IMR-90 (cell line): ENCODE measurements around the gene SPCS3. TPM values are rescaled to one million over a fixed set of nuclear protein-coding genes. Genes with fewer than 3 reads are reported as not detected.

ENCODE experiments used
- ATAC-seq: fragments of 200-7000 bp; cut with Tn5 transposase; 2 replicates; pipeline ENCODE4 v1.9.1; 2020; ENCODE audit warnings: low read depth, mild to moderate bottlenecking, moderate library complexity
- BruUV-seq: library from RNA; stranded (reverse); fragments of 400-500 nt; replicated peaks from 2 replicates; lab custom pipeline; 2021; lab: Mats Ljungman, UMichigan
- CTCF ChIA-PET: fragments of 300-600 bp; formaldehyde crosslinking; extraction: SDS; loops from one replicate; lab custom pipeline; 2021; ENCODE audit warnings: antibody characterized with exemption; lab: Yijun Ruan, JAX
- POLR2A ChIA-PET: fragments of 300-600 bp; sonication (Branson Sonifier 250); formaldehyde crosslinking; loops from one replicate; lab custom pipeline; 2022; ENCODE audit warnings: antibody characterized with exemption; ENCODE audit not compliant: unreplicated experiment; lab: Charles Lee
- DNase-seq: peaks from one replicate; pipeline ENCODE4 v3.0.0; 2013
- H2AFZ ChIP-seq: replicated peaks from 2 replicates; pipeline ENCODE3; 2013; ENCODE audit warnings: low read length, mild to moderate bottlenecking; ENCODE audit not compliant: poor library complexity
- H2AK5ac ChIP-seq: 2 replicates; pipeline ENCODE4 v1.6.1; 2013; ENCODE audit warnings: low read depth, low read length, inconsistent platforms
- H2AK9ac ChIP-seq: replicated peaks from 2 replicates; pipeline ENCODE3; 2013; ENCODE audit warnings: mild to moderate bottlenecking, low read depth, low read length, moderate library complexity; ENCODE audit not compliant: poor library complexity
- H2BK120ac ChIP-seq: 2 replicates; pipeline ENCODE4 v1.6.1; 2013; ENCODE audit warnings: low read depth, low read length, inconsistent platforms
- H2BK15ac ChIP-seq: 3 replicates; pipeline ENCODE4 v1.6.1; 2013; ENCODE audit warnings: low read depth, low read length, inconsistent platforms
- H2BK20ac ChIP-seq: 2 replicates; pipeline ENCODE4 v1.6.1; 2013; ENCODE audit warnings: low read depth, mild to moderate bottlenecking, inconsistent platforms, low read length, moderate library complexity
- H2BK5ac ChIP-seq: 2 replicates; pipeline ENCODE4 v1.6.1; 2013; ENCODE audit warnings: mild to moderate bottlenecking, low read depth, low read length, inconsistent platforms; ENCODE audit not compliant: poor library complexity, severe bottlenecking
- H3K14ac ChIP-seq: replicated peaks from 2 replicates; pipeline ENCODE4 v1.6.1; 2013; ENCODE audit warnings: low read depth, low read length, inconsistent platforms
- H3K18ac ChIP-seq: 2 replicates; pipeline ENCODE4 v1.6.1; 2013; ENCODE audit warnings: low read depth, low read length, control low read depth
- H3K23ac ChIP-seq: 2 replicates; pipeline ENCODE4 v1.6.1; 2013; ENCODE audit warnings: low read depth, low read length, inconsistent platforms
- H3K27ac ChIP-seq: 2 replicates; pipeline ENCODE4 v1.5.1; 2013; ENCODE audit warnings: mild to moderate bottlenecking, control low read depth, low read length; ENCODE audit not compliant: insufficient read depth
- H3K27me3 ChIP-seq: 2 replicates; pipeline ENCODE4 v1.6.1; 2013; ENCODE audit warnings: low read length; ENCODE audit not compliant: control insufficient read depth, insufficient read depth
- H3K36me3 ChIP-seq: 2 replicates; pipeline ENCODE4 v1.6.1; 2013; ENCODE audit warnings: low read length, mixed read lengths; ENCODE audit not compliant: control insufficient read depth, insufficient read depth
- H3K4ac ChIP-seq: 2 replicates; pipeline ENCODE4 v1.6.1; 2013; ENCODE audit warnings: low read depth, low read length, inconsistent platforms
- H3K4me1 ChIP-seq: 2 replicates; pipeline ENCODE4 v1.6.1; 2013; ENCODE audit warnings: low read length, mixed read lengths; ENCODE audit not compliant: control insufficient read depth, insufficient read depth
- H3K4me2 ChIP-seq: 2 replicates; pipeline ENCODE4 v1.6.1; 2013; ENCODE audit warnings: low read depth, mild to moderate bottlenecking, control low read depth, low read length, moderate library complexity
- H3K4me3 ChIP-seq: 2 replicates; pipeline ENCODE4 v1.5.1; 2013; ENCODE audit warnings: low read depth, mild to moderate bottlenecking, control low read depth, low read length, moderate library complexity; ENCODE audit not compliant: insufficient read depth
- H3K56ac ChIP-seq: 2 replicates; pipeline ENCODE4 v1.6.1; 2013; ENCODE audit warnings: low read length, inconsistent platforms; ENCODE audit not compliant: insufficient read depth; ENCODE audit errors: extremely low read depth
- H3K79me1 ChIP-seq, 2 experiments: 2 replicates each; pipeline ENCODE4 v1.6.1; 2013; ENCODE audit warnings: low read length in 2 of 2, inconsistent platforms in 1 of 2, low read depth in 1 of 2
- H3K9ac ChIP-seq: 2 replicates; pipeline ENCODE4 v1.6.1; 2013; ENCODE audit warnings: low read depth, low read length, control low read depth
- H3K9me1 ChIP-seq: 2 replicates; pipeline ENCODE4 v1.6.1; 2013; ENCODE audit warnings: low read length, inconsistent platforms; ENCODE audit not compliant: insufficient read depth
- H3K9me3 ChIP-seq: 2 replicates; pipeline ENCODE4 v1.6.1; 2013; ENCODE audit warnings: low read length; ENCODE audit not compliant: control insufficient read depth, insufficient read depth
- H4K20me1 ChIP-seq: 2 replicates; pipeline ENCODE4 v1.6.1; 2013; ENCODE audit warnings: low read length, inconsistent platforms; ENCODE audit not compliant: insufficient read depth
- H4K5ac ChIP-seq: 2 replicates; pipeline ENCODE4 v1.6.1; 2013; ENCODE audit warnings: mild to moderate bottlenecking, low read depth, low read length, control low read depth
- H4K8ac ChIP-seq, 2 experiments: 2 replicates each; pipeline ENCODE4 v1.6.1; 2013; ENCODE audit warnings: low read depth in 2 of 2, low read length in 2 of 2, control low read depth in 1 of 2, inconsistent platforms in 1 of 2
- H4K91ac ChIP-seq: 2 replicates; pipeline ENCODE4 v1.6.1; 2013; ENCODE audit warnings: low read depth, low read length, inconsistent platforms; ENCODE audit not compliant: insufficient read depth
- BHLHE40 ChIP-seq: fragments of 150-350 bp; IDR thresholded peaks from 2 replicates; pipeline ENCODE4 v1.6.1; 2016; ENCODE audit warnings: mild to moderate bottlenecking, low read depth, low read length
- CEBPB ChIP-seq: IDR thresholded peaks from 2 replicates; pipeline ENCODE4 v1.6.1; 2012; ENCODE audit warnings: low read depth, low read length, improper control_type of control experiment
- CHD1 ChIP-seq: IDR thresholded peaks from 2 replicates; pipeline ENCODE4 v1.6.1; 2012; ENCODE audit warnings: low read depth, low read length, improper control_type of control experiment
- FOS ChIP-seq: fragments of 150-350 bp; IDR thresholded peaks from 2 replicates; pipeline ENCODE4 v1.6.1; 2016; ENCODE audit warnings: low read depth, low read length
- MAFK ChIP-seq: IDR thresholded peaks from 2 replicates; pipeline ENCODE4 v1.6.1; 2012; ENCODE audit warnings: low read depth, low read length, improper control_type of control experiment
- NFE2L2 ChIP-seq: fragments of 150-350 bp; IDR thresholded peaks from 2 replicates; pipeline ENCODE4 v1.6.1; 2016; ENCODE audit warnings: low read depth, mild to moderate bottlenecking, low read length
- POLR2A ChIP-seq: IDR thresholded peaks from 2 replicates; pipeline ENCODE4 v1.6.1; 2012; ENCODE audit warnings: mild to moderate bottlenecking, low read depth, low read length
- RAD21 ChIP-seq: IDR thresholded peaks from 2 replicates; pipeline ENCODE4 v1.6.1; 2012; ENCODE audit warnings: low read length, improper control_type of control experiment
- RCOR1 ChIP-seq: IDR thresholded peaks from 2 replicates; pipeline ENCODE4 v1.6.1; 2012; ENCODE audit warnings: mild to moderate bottlenecking, low read length, improper control_type of control experiment; ENCODE audit not compliant: insufficient replicate concordance
- WGBS, 2 experiments: methylation state at CpG; one replicate each; pipeline versions ENCODE4 v1.1.5 to v1.1.7; 2013; ENCODE audit warnings: missing lambda C conversion rate in 2 of 2; ENCODE audit not compliant: insufficient read length in 1 of 2; ENCODE audit errors: extremely low coverage in 2 of 2; 5-methylcytosine and 5-hydroxymethylcytosine counted together
- dilution Hi-C: fragments of 300-500 bp; cut with HindIII; formaldehyde crosslinking; loops from one replicate; pipeline ENCODE4 v1.14.3; 2018; ENCODE audit warnings: low sequenced_read_pairs; ENCODE audit not compliant: unreplicated experiment
- in situ Hi-C: fragments of 300-500 bp; cut with MboI; formaldehyde crosslinking; loops from 3 replicates; pipeline ENCODE4 v1.14.3; 2019; ENCODE audit warnings: low sequenced_read_pairs, inconsistent platforms, mixed read lengths
- intact Hi-C: fragments of 100-400 bp; cut with micrococcal nuclease; formaldehyde crosslinking; loops from 2 replicates; pipeline ENCODE4 v1.10.0; 2022
- polyA plus RNA-seq, 3 experiments: library from polyadenylated mRNA; depleted of rRNA; stranded (reverse); fragments of >200 nt; gene quantifications; 2 replicates each; pipeline ENCODE4 v1.2.3, GENCODE V29; 2012; ENCODE audit warnings: low replicate concordance in 1 of 3
- total RNA-seq: library from RNA; depleted of rRNA; stranded (reverse); fragments of >200 nt; gene quantifications from 2 replicates; pipeline ENCODE4 v1.2.3, GENCODE V29; 2012
- TF ChIP-seq, protein P1 (sequence below): fragments of 150-350 bp; IDR thresholded peaks from 2 replicates; pipeline ENCODE4 v1.6.1; 2016; ENCODE audit warnings: low read depth, mild to moderate bottlenecking, low read length, moderate library complexity, borderline replicate concordance

The SPCS3 gene
- total and polyA plus RNA-seq, 2 of the 4 experiments (the other 2 are of a cell fraction): 41.6 to 77.4 TPM

GRCh38 chr4:176270669-176271068 lies 49.1 kb upstream of the SPCS3 start:
- H3K27ac ChIP-seq: peak overlapping the region; percentile 61; the same call in 1 of the 2 replicates
- H3K9ac ChIP-seq: 0 out of 2 replicates have a peak overlapping the region, but pooled peaks have one; percentile 29
- H3K4me2 ChIP-seq: peak overlapping the region; percentile 82; the same call in 1 of the 2 replicates
- H2BK20ac ChIP-seq: peak overlapping the region; percentile 97
- ATAC-seq (peak; percentile 98), DNase-seq (peak; percentile 100)
- intact Hi-C loops (loop anchor here (1.0 to 2.0 kb wide), 2 partner anchors 50 to 75 kb away; partner anchors contain the start of gene SPATA4), dilution Hi-C loops (no loop called here), in situ Hi-C loops (loop anchor here (10.0 kb wide), 1 partner anchor 76 kb away; the partner anchor contains the start of gene SPATA4)
- peak overlapping the region; percentile 53; the same call in 1 of the 2 replicates for H4K91ac ChIP-seq
- peak overlapping the region; percentile 74; the same call in 1 of the 2 replicates for H3K4ac ChIP-seq
- H3K36me3 ChIP-seq: no peaks in the 10 kb centered on the region
- peak overlapping the region; percentile 89 for H3K56ac ChIP-seq
- H3K27me3 ChIP-seq: no peaks in the 10 kb centered on the region
- H3K4me3 ChIP-seq: no peak overlapping the region
- CTCF ChIA-PET: no interaction called here
- H3K9me3 ChIP-seq: no peaks in the 10 kb centered on the region
- peak overlapping the region in 1 of 2 experiments; percentile 43; a peak in 3 of 4 replicates for H4K8ac ChIP-seq
- H2BK5ac ChIP-seq: peak overlapping the region; percentile 100
- H4K20me1 ChIP-seq: no peaks in the 10 kb centered on the region
- WGBS, 2 experiments: 0% methylated on average over 1 of the region's 5 CpGs; no CpG with 5 or more reads in 1 of the 2 experiments
- POLR2A ChIA-PET: interaction anchor here (0.8 to 1.6 kb wide), 2 partner anchors 9 to 51 kb away, joined by 3 to 5 read pairs; no protein-coding TSS in a partner anchor
- TF ChIP-seq, protein P1, sequence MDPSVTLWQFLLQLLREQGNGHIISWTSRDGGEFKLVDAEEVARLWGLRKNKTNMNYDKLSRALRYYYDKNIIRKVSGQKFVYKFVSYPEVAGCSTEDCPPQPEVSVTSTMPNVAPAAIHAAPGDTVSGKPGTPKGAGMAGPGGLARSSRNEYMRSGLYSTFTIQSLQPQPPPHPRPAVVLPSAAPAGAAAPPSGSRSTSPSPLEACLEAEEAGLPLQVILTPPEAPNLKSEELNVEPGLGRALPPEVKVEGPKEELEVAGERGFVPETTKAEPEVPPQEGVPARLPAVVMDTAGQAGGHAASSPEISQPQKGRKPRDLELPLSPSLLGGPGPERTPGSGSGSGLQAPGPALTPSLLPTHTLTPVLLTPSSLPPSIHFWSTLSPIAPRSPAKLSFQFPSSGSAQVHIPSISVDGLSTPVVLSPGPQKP: no peak
- TF ChIP-seq RCOR1 (peak; percentile 94), FOS (peak; percentile 98), CHD1 (no peak), RAD21 (peak; percentile 13; the same call in 1 of the 2 replicates), NFE2L2 (peak; percentile 25; the same call in 1 of the 2 replicates), BHLHE40 (peak; percentile 72), MAFK (peak; percentile 44; the same call in 1 of the 2 replicates), POLR2A (0 out of 2 replicates have a peak, but pooled peaks have one; percentile 19), CEBPB (no peak)
- no peak overlapping the region for H2BK15ac ChIP-seq
- peaks cover 0 to 2% of the 10 kb centered on the region in 2 experiments; a peak in 1 of 4 replicates for H3K79me1 ChIP-seq
- H3K14ac ChIP-seq: peak overlapping the region; percentile 57; the same call in 1 of the 2 replicates
- H2AK5ac ChIP-seq: no peak overlapping the region
- peaks cover 6% of the 10 kb centered on the region for H3K4me1 ChIP-seq
- no TSS peak for BruUV-seq
- H2AK9ac ChIP-seq: no peak overlapping the region
- H3K18ac ChIP-seq: peak overlapping the region; percentile 84; the same call in 1 of the 2 replicates
- H2BK120ac ChIP-seq: peak overlapping the region; percentile 99; the same call in 1 of the 2 replicates
- no peak overlapping the region for H4K5ac ChIP-seq
- no peak overlapping the region; the same call in 1 of the 2 replicates for H3K23ac ChIP-seq
- no peak overlapping the region for H2AFZ ChIP-seq
- H3K9me1 ChIP-seq: peaks cover 6% of the 10 kb centered on the region; the same call in 1 of the 2 replicates
